ENCODE measurements around the gene AP3S2.
"Not testable (repeated sequence)": the region's sequence is repeated elsewhere in the genome, so short reads cannot be mapped to it uniquely, and the experiment has no call there.

The AP3S2 gene

DNA sequence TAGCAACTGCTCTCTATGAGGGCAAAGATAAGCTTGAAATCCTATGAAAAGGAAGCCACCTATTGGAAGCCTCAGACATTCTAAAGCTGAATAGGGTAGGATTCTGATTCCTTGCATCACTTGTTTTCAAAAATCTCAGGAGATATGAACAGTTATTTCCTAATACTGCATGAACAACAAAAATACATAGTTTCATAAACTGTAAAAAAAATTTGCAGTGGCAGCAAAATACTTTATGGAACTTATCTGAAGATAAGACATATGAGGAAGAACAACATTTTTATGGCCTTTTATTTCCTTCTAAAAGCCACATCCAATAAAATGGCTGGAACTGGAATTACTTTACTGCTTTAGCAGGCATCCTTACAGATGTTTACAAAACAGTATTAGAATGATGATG lies 29.9 kb downstream of the AP3S2 start:
- no peak for DNase-seq

DNA sequence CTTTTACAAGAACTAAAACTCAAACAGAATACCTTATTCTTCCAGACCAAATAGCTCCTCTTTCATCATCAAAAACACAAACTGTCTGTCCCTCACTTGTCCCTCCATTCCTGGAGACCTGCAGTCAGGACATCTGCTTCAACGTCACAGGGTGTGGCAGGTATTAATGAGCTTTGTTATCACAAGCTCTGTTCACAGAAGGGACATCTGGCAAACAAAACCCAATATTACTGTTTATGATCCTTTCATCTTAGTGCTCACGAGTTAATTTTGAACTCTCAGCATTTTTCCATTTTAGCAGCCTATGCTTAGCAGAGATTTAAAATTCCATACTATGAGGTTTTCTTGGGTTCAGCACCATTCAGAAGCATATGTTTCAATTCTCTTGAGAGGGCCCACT lies 32.9 kb downstream of the AP3S2 start:
- no peak for DNase-seq

DNA sequence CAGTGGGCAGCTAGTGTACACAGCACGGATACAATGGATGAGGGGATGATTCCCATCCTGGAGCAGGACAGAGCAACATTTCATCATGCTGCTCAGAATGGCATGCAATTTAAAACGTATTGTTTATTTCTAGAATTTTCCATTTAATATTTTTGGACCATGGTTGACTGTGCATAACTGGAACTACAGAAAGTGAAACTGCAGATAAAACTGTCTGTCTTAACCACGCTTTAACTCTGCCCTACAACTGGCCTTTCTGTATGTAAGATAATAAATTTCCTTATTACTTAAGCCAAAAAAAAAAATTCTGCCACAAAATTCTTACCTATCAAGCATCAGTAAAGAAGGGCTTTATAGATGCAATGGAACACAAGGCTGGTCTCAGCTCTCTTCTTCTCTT lies 33.4 kb downstream of the AP3S2 start:
- no peak for DNase-seq

DNA sequence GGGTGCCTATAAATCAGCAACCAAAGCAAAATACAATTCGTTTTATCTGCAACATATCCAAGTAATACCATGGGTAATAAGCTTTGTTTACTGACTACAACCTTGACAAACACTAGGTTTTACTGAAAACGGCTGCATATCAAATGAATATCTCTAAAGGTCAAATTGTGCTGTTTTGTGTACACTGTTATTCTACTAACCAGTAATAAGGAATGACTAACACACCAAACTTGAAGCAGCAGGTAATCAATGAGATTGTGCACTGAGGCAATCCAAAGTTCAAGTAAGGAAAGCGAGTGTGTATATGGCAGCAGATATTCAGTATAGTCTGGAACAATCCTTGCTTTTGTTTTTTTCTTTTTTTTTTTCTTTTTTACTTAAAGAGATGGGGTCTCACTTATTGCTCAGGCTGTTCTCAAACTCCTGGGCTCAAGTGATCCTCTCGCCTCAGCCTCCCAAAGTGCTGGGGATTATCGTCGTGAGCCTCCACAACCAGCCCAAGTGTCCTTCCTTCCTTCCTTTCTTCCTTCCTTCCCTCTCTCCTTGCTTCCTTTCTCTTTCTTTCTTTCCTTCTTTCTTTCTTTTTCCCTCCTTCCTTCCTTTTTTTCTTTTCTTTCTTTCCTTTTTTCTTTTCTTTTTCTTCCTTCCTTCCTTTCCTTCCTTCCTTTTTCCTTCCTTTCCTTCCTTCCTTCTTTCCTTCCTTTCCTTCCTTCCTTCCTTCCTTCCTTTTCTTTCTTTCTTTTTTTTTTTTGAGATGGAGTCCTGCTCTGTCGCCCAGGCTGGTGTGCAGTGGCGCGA lies 34.9 kb downstream of the AP3S2 start:
- no peak for DNase-seq

DNA sequence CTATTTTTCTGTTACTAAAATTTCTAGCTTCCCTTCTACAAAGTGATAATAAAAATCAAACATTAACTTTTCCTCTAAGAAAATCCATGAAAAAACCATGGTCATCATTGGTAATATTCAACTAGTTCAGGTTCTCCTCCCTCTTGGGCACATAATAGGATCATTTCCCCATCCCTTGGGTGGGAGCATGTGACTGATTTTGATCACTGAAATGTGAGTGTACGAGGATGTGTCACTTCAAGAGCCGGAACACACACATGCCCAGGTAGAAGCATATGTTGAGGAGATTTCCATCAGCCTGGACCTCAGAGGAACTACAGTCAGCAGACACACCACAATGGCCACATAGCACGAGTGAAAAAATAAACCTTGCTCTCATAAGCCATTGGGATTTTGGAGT lies 36.1 kb downstream of the AP3S2 start:
- no peak for DNase-seq

DNA sequence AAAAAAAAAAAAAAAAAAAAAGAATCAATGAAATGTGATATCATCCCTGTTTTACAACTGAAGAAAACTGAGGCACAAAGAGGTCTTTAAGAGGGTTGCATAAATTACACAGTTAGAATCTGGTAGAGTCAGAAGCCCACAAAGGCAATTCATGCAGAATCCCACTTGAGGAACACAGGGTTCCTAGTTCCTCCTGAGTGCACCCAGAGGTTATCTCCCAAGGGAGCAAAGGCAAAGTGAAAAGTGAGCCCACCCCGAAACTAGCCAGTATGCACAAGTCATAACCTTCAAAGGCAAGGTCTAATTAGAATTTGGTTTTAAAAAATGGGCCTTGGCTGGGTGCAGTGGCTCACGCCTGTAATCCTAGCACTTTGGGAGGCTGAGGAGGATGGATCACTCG lies 37.8 kb downstream of the AP3S2 start:
- DNase-seq = no peak

DNA sequence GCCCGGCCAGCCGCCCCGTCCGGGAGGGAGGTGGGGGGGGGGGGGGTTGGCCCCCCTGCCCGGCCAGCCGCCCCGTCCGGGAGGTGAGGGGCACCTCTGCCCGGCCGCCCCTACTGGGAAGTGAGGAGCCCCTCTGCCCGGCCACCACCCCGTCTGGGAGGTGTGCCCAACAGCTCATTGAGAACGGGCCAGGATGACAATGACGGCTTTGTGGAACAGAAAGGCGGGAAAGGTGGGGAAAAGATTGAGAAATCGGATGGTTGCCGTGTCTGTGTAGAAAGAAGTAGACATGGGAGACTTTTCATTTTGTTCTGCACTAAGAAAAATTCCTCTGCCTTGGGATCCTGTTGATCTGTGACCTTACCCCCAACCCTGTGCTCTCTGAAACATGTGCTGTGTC lies 38.9 kb downstream of the AP3S2 start:
- not testable (repeated sequence) for DNase-seq

DNA sequence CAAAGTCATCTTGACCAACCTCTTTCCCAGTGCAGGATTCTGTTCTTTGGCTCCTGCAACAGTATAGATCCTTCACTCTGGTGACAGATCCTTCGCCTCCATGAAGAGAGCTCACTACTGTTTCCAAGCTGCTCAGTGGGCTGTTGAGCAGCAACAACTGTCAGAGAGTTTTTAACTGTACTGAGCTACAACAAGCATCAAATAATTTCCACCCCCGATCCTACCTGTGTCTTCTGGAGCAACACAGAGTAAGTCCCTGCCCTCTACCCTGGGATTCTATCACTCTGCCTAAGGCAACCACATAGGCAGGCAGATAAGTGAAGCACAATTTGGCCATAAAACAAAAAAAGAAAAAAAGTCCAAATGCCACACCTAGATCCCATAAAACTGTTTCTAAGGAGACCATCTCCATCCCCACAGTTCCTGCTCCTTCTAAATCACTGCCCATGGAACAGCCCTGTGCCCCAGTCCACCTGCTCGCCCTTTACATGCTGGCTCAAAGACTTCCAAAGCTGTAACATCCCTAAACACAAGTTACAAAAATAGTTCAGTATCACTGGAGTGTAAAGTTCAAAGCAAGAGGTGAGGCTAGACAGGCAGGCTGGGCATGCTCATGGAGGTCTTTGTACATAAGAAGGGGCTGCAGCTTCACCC lies 41.3 kb downstream of the AP3S2 start:
- no peak for DNase-seq

DNA sequence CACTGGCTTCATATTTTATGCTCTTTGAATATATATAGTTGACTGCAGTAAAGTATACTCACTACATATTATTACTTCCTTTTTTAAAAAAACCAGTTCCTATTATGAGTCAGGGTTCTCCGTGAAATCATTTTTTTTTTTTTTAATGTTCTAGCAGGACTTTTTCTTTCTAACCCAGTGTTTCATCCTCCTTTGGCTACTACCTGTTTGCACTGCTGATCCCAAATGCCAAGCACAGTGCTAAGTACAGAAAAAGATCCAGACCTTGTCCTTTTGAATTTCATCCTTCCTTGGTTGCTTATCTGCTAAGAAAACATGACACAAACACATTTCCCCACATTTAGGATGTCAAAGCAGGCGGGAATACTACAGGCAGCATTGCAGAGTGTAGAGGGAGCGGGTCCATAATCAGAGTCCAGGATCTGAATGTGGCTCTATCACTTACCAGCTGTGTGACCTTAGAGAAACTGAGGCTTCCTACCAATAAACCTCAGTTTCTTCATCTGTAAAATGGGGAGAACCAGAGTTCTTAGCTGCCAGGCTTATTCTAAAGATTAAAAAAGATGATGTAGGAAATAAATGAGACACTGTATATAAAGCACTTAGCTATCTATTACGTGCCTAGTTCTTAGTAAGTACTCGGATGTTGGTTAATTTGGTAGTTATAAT lies 42.0 kb downstream of the AP3S2 start:
- no peak for DNase-seq

DNA sequence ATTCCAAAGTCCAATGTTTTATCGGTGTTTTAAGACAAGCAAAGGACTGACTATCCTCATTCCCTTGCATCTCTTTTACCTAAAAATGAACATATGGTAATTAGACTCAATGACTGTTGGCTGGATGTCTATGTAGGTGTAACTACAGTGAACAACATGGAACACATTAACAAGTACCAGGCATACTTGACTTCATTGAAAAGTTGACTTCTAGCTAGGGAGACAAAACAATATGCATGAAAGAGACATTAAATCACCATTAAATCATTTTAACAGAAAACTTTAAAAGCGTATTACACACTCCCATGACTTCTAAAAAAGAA lies 44.9 kb downstream of the AP3S2 start:
- no peak for DNase-seq

DNA sequence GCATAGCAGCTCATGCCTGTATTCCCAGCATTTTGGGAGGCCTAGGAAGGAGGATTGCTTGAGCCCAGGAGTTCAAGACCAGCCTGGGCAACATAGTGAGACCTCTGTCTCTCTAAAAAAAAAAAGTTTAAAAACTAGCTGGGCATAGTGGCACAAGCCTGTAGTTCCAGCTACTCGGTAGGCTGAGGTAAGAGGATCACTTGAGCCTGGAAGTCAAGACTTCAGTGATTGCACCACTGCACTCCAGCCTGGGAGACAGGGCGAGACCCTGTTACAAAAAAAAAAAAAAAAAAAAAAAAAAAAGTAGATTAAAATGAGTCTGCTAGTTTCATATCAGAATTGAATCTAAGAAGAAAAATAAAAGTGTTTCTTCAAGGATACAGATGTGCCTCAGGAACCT lies 46.7 kb downstream of the AP3S2 start:
- DNase-seq = no peak

DNA sequence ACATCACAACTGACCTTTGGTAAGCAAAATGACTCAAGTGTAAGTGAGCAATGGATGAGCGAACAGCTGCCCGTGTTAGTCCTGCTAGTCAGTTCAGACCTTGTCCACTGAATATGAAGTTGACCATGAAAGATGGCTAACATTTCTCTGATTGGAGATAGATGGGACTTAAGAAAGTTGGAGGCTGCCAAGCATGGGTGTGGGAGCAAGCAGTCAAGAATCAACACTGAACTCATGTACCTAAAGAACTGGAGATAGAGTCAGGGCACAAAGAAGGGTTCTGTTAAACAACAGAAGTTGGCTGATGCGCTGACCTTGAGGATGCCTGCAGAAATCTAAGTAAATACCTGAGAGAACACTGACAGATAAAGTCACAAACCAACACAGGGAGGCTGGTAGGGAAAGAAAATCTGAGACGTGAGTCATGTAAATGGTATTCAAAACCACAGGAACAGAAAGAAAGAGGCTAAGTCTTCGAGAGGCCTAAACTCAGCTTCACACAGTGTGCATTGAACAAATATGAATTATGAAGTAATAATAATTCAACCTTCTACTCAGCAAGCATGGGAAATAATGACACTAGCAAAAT lies 48.4 kb downstream of the AP3S2 start:
- no peak for DNase-seq

DNA sequence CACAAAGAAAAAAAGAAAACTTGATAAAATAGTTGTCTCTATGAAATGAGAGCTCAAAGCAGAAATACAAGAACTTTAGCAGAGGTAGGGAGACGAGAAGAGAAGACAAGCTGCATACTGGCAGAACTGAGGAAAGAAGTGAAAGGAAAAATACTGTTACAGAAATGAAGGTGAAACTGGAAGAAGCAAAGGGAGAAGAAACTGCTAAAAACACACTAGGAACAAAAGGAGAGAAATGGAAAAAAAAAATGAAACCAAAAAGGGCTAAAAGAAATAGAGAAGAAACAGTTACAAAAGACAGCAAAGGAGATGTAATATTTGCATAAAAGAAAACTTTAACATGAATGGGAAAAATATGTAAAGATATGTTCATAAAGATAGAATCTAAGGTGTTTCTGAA lies 51.8 kb downstream of the AP3S2 start:
- no peak for DNase-seq

DNA sequence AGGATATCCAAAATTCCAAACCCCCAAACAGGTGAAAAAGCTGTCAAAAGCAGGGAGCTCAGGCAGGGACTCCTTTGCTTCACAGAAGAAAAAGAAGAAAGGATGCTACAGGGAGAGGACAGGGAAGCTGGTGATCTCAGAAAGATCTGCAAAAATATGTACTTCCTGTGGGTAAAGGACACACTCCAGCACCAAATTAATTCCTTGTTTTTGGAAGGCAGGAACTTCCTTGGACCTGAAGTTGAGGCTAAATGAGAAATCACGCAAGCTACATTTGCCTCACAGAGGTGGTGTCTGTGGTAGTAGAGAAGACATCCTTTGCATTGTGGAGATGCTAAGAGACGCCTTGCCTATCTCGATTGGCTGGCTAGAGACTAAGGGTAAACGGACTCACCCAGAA lies 52.5 kb downstream of the AP3S2 start:
- no peak for DNase-seq

DNA sequence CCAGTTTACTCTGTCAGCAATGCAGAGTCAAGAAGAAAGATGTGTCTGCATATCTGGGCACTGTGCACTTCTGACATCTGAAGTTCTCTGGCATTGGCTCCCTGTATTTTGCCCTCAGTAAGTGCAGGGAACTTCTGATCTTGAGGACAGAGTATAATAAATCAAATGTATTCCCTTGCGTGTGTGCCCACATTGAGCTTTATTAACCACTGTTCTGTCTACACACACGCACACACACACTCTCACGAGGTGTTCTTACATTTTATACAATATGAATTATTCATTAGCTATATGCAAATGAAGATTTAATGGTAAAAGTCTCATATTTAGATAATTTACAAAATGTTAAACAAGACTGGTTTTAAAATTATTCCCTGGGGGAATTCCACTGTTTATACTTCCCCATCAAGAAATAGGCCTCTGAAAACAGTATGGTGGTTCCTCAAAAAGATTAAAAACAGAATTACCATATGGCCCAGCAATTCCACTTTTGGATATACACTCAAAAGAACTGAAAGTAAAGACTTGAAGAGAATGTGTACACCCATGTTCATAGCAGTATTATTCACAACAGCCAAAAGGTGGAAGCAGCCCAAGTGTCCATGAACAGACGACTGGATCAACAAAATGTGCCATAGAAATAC lies 54.5 kb downstream of the AP3S2 start:
- no peak for DNase-seq

DNA sequence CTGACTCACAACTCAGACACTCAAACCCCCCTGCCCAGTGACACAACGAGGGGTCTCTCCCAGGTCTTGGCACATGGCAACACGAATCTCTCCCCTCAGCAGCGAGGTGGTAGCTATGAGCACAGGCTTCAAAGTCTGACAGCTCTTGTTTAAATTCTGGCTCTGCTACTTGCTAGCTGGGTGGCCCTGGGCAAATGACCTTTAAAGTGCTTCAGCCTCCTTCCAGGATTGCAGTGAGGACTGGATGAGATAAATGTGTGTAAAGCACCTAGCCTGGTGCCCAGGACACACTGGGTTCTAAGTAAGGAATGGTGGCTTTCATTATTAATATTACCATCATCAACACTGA lies 56.0 kb downstream of the AP3S2 start:
- no peak for DNase-seq

DNA sequence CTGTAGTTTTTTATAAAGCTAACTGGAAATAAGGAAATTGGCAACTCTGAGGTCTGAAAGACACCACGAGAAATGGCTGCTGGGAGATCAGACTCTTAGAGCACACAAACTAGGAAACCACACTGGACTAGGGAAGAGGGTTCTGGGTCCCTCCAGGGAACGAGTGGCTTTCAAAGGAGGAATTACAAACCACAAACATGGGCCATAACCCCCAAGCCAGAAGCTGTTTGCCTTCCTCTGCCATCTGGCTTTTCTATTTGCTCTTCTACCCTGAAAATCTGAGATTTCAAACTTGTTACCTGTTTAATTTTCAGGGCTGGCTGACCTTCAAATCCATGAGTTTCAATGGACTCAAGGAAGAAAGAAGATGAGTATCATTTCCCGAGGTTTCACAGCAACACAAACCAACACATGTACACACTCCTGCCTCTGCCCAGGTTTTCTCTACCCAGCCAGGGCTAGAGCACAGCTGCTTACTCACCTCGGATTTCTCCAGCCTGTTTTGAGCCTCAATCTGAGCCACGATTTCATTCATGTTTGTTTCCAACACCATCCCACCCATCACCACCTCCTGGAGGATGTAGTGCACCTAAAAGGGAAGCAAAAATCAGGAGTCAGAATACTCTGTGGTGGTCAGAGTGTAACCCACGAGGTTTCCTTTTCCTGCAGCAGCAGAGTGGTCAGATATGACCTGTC lies 56.5 kb downstream of the AP3S2 start:
- no peak for DNase-seq

DNA sequence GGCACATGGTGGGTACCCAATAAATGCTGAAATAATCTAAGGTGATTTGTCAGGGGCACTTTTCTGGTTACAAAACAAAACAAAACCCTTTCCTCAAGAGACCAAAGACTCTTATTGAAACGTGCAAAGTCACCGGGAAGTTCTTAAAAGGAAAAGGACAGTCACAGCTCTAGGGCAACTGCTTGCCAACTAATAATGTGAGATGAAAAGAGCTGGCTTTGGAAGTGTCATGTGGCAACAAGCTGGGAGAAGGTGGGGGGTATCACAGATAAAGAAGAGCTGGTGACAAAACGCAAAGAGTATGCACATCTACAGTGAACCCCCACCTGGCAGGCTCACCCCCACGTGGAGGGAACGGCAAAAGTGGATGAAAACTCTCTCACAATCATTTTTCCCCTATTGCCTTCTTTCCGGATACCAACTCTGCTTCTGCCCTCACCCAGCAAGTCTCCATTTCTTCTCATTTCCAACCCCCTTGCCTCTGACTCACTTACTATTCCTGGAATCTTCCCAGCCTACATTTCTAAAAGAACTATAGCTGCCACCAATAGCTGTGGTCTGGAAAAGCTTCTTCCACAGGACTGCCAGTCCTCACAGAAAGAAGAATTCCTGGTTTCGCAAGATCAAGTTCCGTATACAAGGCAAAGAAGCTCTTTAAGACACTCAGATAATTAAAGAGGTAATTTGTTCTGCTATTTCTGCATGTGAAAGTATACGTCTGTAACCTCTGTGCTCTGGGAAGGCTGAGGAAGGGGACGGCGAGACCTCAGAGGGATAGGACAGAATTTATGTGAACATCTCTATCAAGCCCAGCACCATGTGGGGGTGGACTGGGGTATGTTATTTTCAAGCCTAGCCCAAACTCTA lies 57.3 kb downstream of the AP3S2 start:
- no peak for DNase-seq

DNA sequence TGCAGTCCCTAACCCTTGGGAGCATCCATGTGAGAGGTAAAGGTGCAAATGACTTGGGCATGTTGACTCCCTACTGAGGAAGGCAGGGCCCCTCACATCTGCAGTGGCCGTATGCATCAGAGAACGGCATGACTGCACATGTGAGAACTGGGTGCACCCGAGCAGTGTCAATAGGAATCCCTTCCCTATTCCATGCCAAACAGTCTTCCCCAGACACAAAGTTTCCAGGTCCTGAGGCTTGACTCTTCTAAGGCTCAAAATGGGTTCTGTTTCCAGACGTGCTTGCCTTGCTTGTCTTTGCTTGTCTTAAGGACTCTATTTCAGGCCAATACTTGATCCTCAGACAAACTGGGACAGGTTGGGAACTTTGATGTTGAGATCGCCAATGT lies 58.6 kb downstream of the AP3S2 start:
- no peak for DNase-seq

DNA sequence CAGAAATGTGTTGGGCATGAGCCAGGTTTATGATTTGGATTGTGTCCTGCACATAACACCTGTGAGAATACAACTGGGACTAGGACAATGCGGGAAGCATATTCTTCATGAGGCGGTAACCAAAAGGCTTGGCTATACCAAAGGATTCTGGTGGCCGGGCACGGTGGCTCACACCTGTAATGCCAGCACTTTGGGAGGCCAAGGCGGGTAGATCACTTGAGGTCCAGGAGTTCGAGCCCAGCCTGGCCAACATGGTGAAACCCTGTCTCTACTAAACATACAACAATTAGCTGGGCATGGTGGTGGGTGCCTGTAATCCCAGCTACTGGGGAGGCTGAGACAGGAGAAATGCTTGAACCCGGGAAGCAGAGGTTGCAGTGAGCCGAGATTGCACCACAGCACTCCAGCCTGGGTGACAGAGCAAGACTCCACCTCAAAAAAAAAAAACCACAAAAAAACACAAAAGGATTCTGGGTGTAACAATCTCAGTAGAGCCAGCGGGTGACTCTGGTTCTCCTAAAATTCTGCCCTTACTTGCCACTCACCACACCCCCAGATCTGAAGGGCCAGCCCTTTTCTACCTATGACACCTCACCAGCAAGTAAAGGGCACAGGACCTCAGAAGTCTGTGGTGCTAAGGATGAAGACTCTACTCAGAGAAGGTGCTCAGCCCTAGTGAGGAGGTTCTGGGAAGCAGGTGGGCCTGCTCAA lies 59.2 kb downstream of the AP3S2 start:
- not testable (repeated sequence) for DNase-seq

DNA sequence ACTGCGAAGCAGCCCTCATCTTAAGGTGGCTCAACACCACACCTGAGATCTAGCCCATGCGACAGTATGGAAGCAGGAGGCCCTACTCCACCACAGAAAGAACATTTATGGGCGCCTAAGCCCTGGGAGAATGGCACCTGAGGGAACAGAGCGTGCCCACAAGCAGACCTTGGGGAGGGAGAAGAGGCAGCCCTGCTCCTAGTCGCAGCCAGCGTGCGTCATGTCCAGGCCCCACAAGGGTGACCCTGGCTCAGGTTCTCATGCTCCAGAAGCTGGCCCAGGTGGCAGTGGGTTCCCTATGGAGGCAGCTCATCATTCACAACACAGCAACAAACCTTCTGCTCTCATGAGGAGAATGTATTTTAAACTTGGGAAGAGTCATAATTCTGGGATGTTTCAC lies 59.8 kb downstream of the AP3S2 start:
- DNase-seq = no peak

Data from NCI-H1092 treated with DMSO at 0.1 percent for 48 hours (cell line).